ENCODE results near the gene TAGLN. TPM values are rescaled to one million over a fixed set of nuclear protein-coding genes. Genes with fewer than 3 reads are reported as not detected.

TAGLN gene
- total RNA-seq, 2 experiments from 2014 or later, result 8.4 to 9.5 TPM

DNA sequence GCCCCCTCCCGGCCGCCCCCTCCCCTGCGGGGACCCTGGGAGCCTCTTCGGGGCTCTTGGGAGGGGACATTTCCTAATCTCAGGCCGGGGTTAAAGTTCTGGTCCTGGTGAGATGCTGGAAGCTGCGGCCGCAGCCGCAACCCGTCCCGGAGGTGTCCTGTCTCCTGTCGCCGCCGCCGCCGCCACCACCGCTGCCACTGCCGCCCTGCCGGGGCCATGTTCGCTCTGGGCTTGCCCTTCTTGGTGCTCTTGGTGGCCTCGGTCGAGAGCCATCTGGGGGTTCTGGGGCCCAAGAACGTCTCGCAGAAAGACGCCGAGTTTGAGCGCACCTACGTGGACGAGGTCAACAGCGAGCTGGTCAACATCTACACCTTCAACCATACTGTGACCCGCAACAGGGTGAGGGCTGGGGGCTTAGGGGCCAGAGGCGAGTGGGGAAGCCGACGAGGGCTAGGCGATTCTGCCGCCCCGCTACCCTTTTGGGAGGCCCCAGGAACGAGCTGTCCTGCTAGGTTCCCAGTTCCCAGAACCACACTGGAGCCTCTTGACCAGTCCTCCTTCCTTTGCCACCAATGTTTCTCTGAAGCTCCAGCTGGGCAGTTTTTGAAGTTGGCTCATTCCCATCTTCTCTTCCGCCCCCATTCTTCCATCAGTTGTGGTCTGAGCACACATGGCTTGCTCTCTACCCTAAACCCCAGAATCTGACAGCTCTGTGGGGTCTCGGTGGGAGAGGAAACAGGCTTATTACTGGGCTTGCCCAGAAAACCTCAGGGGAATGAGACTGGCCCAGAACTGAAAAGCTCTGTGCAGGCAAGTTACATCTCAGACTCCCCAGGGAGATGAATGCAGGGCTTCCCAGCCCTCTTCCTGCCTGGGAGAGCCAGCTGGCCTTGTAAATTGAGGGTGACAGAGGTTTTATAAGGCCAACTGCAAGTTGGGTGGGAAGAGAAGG is 19.8 kb upstream of the TAGLN start:
- Histone ChIP-seq H3K27me3 (ENCODE audit: control insufficient read depth in 1 of 2, insufficient read depth in 2 of 2, low read length in 2 of 2) (no peaks in the 10 kb centered on the region), H3K36me3 (ENCODE audit: insufficient read depth, low read length) (peaks cover 13% of the 10 kb centered on the region), H3K4me1 (ENCODE audit: insufficient read depth, low read length) (peaks cover 32% of the 10 kb centered on the region), H3K27ac (ENCODE audit: low read depth in 1 of 2, low read length in 2 of 2) (peak overlapping the region; percentile 10 to 44), H3K4me3 (ENCODE audit: low read length) (peak overlapping the region; percentile 81), H3K9me3 (ENCODE audit: control insufficient read depth in 1 of 2, insufficient read depth in 1 of 2, low read length in 2 of 2) (no peaks in the 10 kb centered on the region)
- DNase-seq, result peak; percentile 10 to 70 (median 48)
- ChIA-PET CTCF (interaction anchor here (1.2 to 1.6 kb wide), 4 partner anchors 9 to 74 kb away, joined by 3 to 7 read pairs (median 4); partner anchors contain the start of genes PCSK7 and RNF214), POLR2A (interaction anchor here (1.0 to 4.9 kb wide), 16 partner anchors 9 to 392 kb away, joined by 3 to 60 read pairs (median 8); partner anchors contain the start of genes CEP164, PAFAH1B2, PCSK7 and RNF214)
- ATAC-seq (ENCODE audit: poor library complexity), result peak; percentile 37
- Mint-ChIP-seq H3K4me1 (ENCODE audit: low read depth) (peaks cover 36% of the 10 kb centered on the region), H3K36me3 (ENCODE audit: low read depth) (peaks cover 19% of the 10 kb centered on the region), H3K4me3 (peak overlapping the region; percentile 99), H3K9me3 (no peaks in the 10 kb centered on the region), H3K27me3 (no peaks in the 10 kb centered on the region), H3K27ac (peak overlapping the region; percentile 98)
- TF ChIP-seq, protein P1, sequence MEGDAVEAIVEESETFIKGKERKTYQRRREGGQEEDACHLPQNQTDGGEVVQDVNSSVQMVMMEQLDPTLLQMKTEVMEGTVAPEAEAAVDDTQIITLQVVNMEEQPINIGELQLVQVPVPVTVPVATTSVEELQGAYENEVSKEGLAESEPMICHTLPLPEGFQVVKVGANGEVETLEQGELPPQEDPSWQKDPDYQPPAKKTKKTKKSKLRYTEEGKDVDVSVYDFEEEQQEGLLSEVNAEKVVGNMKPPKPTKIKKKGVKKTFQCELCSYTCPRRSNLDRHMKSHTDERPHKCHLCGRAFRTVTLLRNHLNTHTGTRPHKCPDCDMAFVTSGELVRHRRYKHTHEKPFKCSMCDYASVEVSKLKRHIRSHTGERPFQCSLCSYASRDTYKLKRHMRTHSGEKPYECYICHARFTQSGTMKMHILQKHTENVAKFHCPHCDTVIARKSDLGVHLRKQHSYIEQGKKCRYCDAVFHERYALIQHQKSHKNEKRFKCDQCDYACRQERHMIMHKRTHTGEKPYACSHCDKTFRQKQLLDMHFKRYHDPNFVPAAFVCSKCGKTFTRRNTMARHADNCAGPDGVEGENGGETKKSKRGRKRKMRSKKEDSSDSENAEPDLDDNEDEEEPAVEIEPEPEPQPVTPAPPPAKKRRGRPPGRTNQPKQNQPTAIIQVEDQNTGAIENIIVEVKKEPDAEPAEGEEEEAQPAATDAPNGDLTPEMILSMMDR (IDR thresholded peaks at IDR 0.05), result no peak
- intact Hi-C loops (cut with DNase I, micrococcal nuclease), result loop anchor here (2.0 to 5.0 kb wide), 2 partner anchors 37 to 53 kb away; partner anchors contain the start of genes PAFAH1B2 (in 1 of the 2), PCSK7 (in 1 of the 2) and RNF214 (in 1 of the 2)

DNA sequence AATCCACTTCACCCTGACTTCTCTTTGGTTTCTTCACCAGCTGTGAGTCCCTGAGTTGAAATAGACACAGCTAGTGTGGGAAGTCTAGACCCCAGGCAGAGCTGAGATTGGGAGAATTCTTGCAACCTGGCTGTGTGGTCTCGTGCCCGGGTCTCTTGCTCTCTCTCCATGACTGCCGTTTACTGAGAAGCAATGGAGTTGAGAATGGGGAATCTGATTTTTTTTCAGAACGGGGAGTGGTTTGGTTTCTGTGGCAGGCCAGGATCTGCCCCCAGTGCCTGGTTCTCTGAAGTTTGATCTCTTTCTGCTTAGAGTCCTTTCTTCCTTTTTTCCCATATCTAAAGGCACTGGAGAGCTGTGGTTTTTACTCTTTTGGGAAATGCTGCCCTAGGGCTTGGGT is 19.1 kb upstream of the TAGLN start:
- ChIA-PET POLR2A (interaction anchor here (1.0 to 4.9 kb wide), 9 partner anchors 8 to 392 kb away, joined by 3 to 60 read pairs (median 12); partner anchors contain the start of genes PAFAH1B2, PCSK7, RNF214 and ZPR1), CTCF (interaction anchor here (1.3 to 2.2 kb wide), 4 partner anchors 13 to 74 kb away, joined by 4 to 11 read pairs (median 6); partner anchors contain the start of genes PCSK7 and RNF214)
- DNase-seq, result peak in 2 of 14 experiments; percentile 20
- H3K4me1 ChIP-seq (ENCODE audit: insufficient read depth, low read length), result peaks cover 32% of the 10 kb centered on the region
- Mint-ChIP-seq H3K4me3 (peak overlapping the region; percentile 99), H3K36me3 (ENCODE audit: low read depth) (peaks cover 21% of the 10 kb centered on the region), H3K27me3 (no peaks in the 10 kb centered on the region), H3K27ac (peak overlapping the region; percentile 98), H3K4me1 (ENCODE audit: low read depth) (peaks cover 36% of the 10 kb centered on the region), H3K9me3 (no peaks in the 10 kb centered on the region)
- no peak for ATAC-seq (ENCODE audit: poor library complexity)
- no peaks in the 10 kb centered on the region for H3K9me3 ChIP-seq (ENCODE audit: control insufficient read depth in 1 of 2, insufficient read depth in 1 of 2, low read length in 2 of 2)
- intact Hi-C loops (cut with DNase I, micrococcal nuclease), result no loop called here
- no peak overlapping the region for H3K27ac ChIP-seq (ENCODE audit: low read depth in 1 of 2, low read length in 2 of 2)
- H3K36me3 ChIP-seq (ENCODE audit: insufficient read depth, low read length), result peaks cover 13% of the 10 kb centered on the region
- TF ChIP-seq, protein P1 (IDR thresholded peaks at IDR 0.05), result no peak
- H3K4me3 ChIP-seq (ENCODE audit: low read length), result peak overlapping the region; percentile 81
- no peaks in the 10 kb centered on the region for H3K27me3 ChIP-seq (ENCODE audit: control insufficient read depth in 1 of 2, insufficient read depth in 2 of 2, low read length in 2 of 2)
